ENCODE results near the gene HLA-DPB1.

DNA sequence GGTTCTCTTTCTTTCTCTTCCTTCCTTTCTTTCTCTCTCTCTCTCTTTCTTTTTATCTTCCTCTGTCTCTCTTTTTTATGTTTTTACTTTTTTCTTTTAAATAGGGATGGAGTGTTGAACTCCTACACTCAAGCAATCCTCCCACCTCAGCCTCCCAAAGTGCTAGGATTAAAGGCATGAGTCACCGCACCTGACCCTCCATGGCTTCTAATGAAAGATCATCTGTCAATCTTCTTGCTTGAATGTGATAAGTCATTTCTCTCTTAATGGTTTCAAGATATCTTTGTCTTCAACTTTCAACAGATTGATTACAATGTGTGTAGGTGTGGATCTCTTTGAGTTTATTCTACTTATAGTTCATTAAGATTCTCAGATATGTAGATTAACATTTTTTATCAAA is 41.2 kb upstream of the HLA-DPB1 start:
- TF ChIP-seq CTCF (IDR thresholded peaks at IDR 0.05; ENCODE audit: low read depth, low read length) (no peak), EZH2phosphoT487 (IDR thresholded peaks at IDR 0.05; ENCODE audit: low read depth) (no peak)

Data from OCI-LY3 (cell line).